ENCODE data around the gene ALKBH5.

GRCh38 chr17:18156171-18156975 is 27.3 kb upstream of the ALKBH5 start:
- TF ChIP-seq YY1 (IDR thresholded peaks at IDR 0.05; ENCODE audit: insufficient read depth, insufficient read length) (no peak), SUZ12 (IDR thresholded peaks at IDR 0.05; ENCODE audit: extremely low read depth, insufficient read depth, insufficient read length) (no peak)
